ENCODE measurements around the gene GNB2. TPM values are rescaled to one million over a fixed set of nuclear protein-coding genes. Genes with fewer than 3 reads are reported as not detected.

GNB2 gene
- total and polyA plus RNA-seq, 2 of the 8 experiments (the other 6 are each of a cell fraction or from before 2014, with no cell fraction given) = 157 to 260 TPM

- FAIRE-seq = no peak
- H3K9ac ChIP-seq (replicated peaks in 1 of 4; ENCODE audit: extremely low read depth in 1 of 4, low read depth in 3 of 4, low read length in 3 of 4) = no peak overlapping the region
- H3K14ac ChIP-seq (ENCODE audit: insufficient read length) = no peak overlapping the region
- no peak overlapping the region for H2BK12ac ChIP-seq (ENCODE audit: low read depth, low read length)
- H4K91ac ChIP-seq (replicated peaks; ENCODE audit: insufficient read length, low read length) = no peak overlapping the region
- no peak overlapping the region for H2BK20ac ChIP-seq (ENCODE audit: low read length)
- ChIA-PET CTCF (ENCODE audit: partially characterized antibody) (interaction anchor here (0.7 to 16.9 kb wide), 6 partner anchors 13 to 96 kb away, joined by 3 to 254 read pairs (median 17); partner anchors contain the start of genes EPO, GIGYF1 and MOSPD3), POLR2A (ENCODE audit: partially characterized antibody) (interaction anchor here (0.6 to 1.8 kb wide), 7 partner anchors 9 to 877 kb away, joined by 3 to 8 read pairs (median 4); partner anchors contain the start of gene EPO)
- H3K27me3 ChIP-seq (replicated peaks in 1 of 4; ENCODE audit: control insufficient read depth in 3 of 4, extremely low read depth in 1 of 4, insufficient read depth in 3 of 4, low read length in 3 of 4) = no peaks in the 10 kb centered on the region
- H2BK15ac ChIP-seq (ENCODE audit: low read length) = no peak overlapping the region
- peaks cover 0 to 11% (median 2%) of the 10 kb centered on the region in 4 experiments; a peak in 3 of 7 replicates for H3K4me1 ChIP-seq (replicated peaks in 1 of 4; ENCODE audit: control insufficient read depth in 3 of 4, insufficient read depth in 4 of 4, low read length in 3 of 4)
- H3K4ac ChIP-seq (replicated peaks; ENCODE audit: insufficient read length, low read depth, low read length) = no peak overlapping the region
- WGBS, 2 experiments (ENCODE audit: extremely low coverage in 1 of 2, insufficient coverage in 1 of 2, insufficient read length in 1 of 2, insufficient replicate concordance in 2 of 2, low coverage in 1 of 2, low lambda C conversion rate in 2 of 2, missing lambda C conversion rate in 1 of 2) = 89% methylated on average over 5 of the region's 6 CpGs; no CpG with 5 or more reads in 1 of the 2 experiments
- no peak overlapping the region for H3K23ac ChIP-seq (ENCODE audit: insufficient read length)
- DNase-seq (ENCODE audit: low read depth in 1 of 2, low spot score in 2 of 2) = no peak
- H3K9me3 ChIP-seq (ENCODE audit: insufficient read depth in 2 of 2, low read depth in 1 of 2, low read length in 1 of 2) = no peaks in the 10 kb centered on the region
- H2AFZ ChIP-seq (ENCODE audit: low read length) = no peak overlapping the region
- no peak overlapping the region for H2BK120ac ChIP-seq (replicated peaks; ENCODE audit: low read depth, low read length)
- H4K20me1 ChIP-seq (replicated peaks in 1 of 2; ENCODE audit: control insufficient read depth in 1 of 2, insufficient read depth in 2 of 2, low read length in 2 of 2) = peaks cover 2% of the 10 kb centered on the region in 2 experiments
- no peak overlapping the region for H3K18ac ChIP-seq (ENCODE audit: extremely low read depth, low read length)
- H2BK5ac ChIP-seq (ENCODE audit: low read depth, low read length) = no peak overlapping the region
- peaks cover 0 to 6% (median 4%) of the 10 kb centered on the region in 4 experiments; a peak in 5 of 8 replicates for H3K36me3 ChIP-seq (ENCODE audit: control insufficient read depth in 2 of 4, insufficient read depth in 4 of 4, low read length in 3 of 4)
- H3K56ac ChIP-seq (replicated peaks; ENCODE audit: insufficient read length, low read depth, low read length) = no peak overlapping the region
- peaks cover 3% of the 10 kb centered on the region for H3K79me1 ChIP-seq (ENCODE audit: low read depth, low read length)
- peaks cover 0 to 16% of the 10 kb centered on the region in 2 experiments; a peak in 3 of 4 replicates for H3K79me2 ChIP-seq (ENCODE audit: control insufficient read depth in 1 of 2, insufficient read depth in 2 of 2, low read length in 2 of 2)
- H3K23me2 ChIP-seq (ENCODE audit: low read depth, low read length) = peaks cover 7% of the 10 kb centered on the region; the same call in 1 of the 2 replicates
- no peak overlapping the region for H4K5ac ChIP-seq (ENCODE audit: insufficient read length, low read depth, low read length)
- no peak overlapping the region for H4K8ac ChIP-seq (ENCODE audit: extremely low read depth, insufficient read depth, low read length)
- TF ChIP-seq HDAC6 (IDR thresholded peaks at IDR 0.05; ENCODE audit: low read depth, low read length) (no peak), GABPA (IDR thresholded peaks at IDR 0.05; ENCODE audit: borderline replicate concordance, insufficient read depth, low read length) (no peak), TEAD4 (IDR thresholded peaks at IDR 0.05; ENCODE audit: low read depth, low read length) (no peak), BACH1 (IDR thresholded peaks at IDR 0.05; ENCODE audit: low read length) (no peak), SIX5 (IDR thresholded peaks at IDR 0.05; ENCODE audit: low read depth, low read length) (no peak), EGR1 (IDR thresholded peaks at IDR 0.05; ENCODE audit: borderline replicate concordance, low read depth, low read length) (no peak), SIRT6 (IDR thresholded peaks at IDR 0.05; ENCODE audit: low read length) (no peak), SP2 (IDR thresholded peaks at IDR 0.05; ENCODE audit: low read length) (no peak), USF2 (IDR thresholded peaks at IDR 0.05; ENCODE audit: low read length) (no peak), GTF2F1 (IDR thresholded peaks at IDR 0.05; ENCODE audit: borderline replicate concordance, low read depth, low read length) (no peak), ASH2L (IDR thresholded peaks at IDR 0.05; ENCODE audit: low read length) (no peak), RNF2 (IDR thresholded peaks at IDR 0.05; ENCODE audit: borderline replicate concordance, low read depth, low read length, missing control alignments, poor library complexity, severe bottlenecking) (no peak)
- no peak overlapping the region for H3K4me2 ChIP-seq (ENCODE audit: insufficient read depth in 1 of 2, low read depth in 2 of 2, low read length in 2 of 2)
- no peak overlapping the region for H3K4me3 ChIP-seq (ENCODE audit: extremely low read depth in 1 of 4, insufficient read depth in 2 of 4, low read depth in 3 of 4, low read length in 4 of 4)
- no peak overlapping the region for H2AK5ac ChIP-seq (ENCODE audit: low read depth, low read length)
- no peak overlapping the region for H3K27ac ChIP-seq (ENCODE audit: low read depth, low read length)
Observed at GRCh38 chr7:100708395-100708794, 34.9 kb downstream of the GNB2 start.
